Smooth muscle cell (in vitro differentiated cells): ENCODE data around the gene COPZ1. TPM values are rescaled to one million over a fixed set of nuclear protein-coding genes. Genes with fewer than 3 reads are reported as not detected.

ENCODE experiments used
- DNase-seq: peaks from one replicate; lab custom pipeline; 2025; ENCODE audit not compliant: unreplicated experiment; lab: John Stamatoyannopoulos, UW
- H2AFZ ChIP-seq: fragments of 200-600 bp; sonication (generic); 2 replicates; pipeline ENCODE4 v1.6.0; 2016; ENCODE audit warnings: antibody characterized with exemption, low read depth, mild to moderate bottlenecking
- H3F3A ChIP-seq: fragments of 200-600 bp; sonication (generic); 2 replicates; pipeline ENCODE4 v1.6.0; 2017; ENCODE audit warnings: antibody characterized with exemption, low read depth
- H3K27ac ChIP-seq: fragments of 200-600 bp; sonication (generic); 2 replicates; pipeline ENCODE4 v1.5.1; 2016; ENCODE audit warnings: low read depth, mild to moderate bottlenecking
- H3K27me3 ChIP-seq: fragments of 200-600 bp; sonication (generic); 2 replicates; pipeline ENCODE4 v1.6.1; 2016; ENCODE audit warnings: low read depth, mild to moderate bottlenecking
- H3K36me3 ChIP-seq: fragments of 200-600 bp; sonication (generic); 2 replicates; pipeline ENCODE4 v1.5.1; 2016; ENCODE audit warnings: low read depth
- H3K4me1 ChIP-seq: fragments of 200-600 bp; sonication (generic); 2 replicates; pipeline ENCODE4 v1.5.1; 2016; ENCODE audit warnings: low read depth
- H3K4me2 ChIP-seq: fragments of 200-600 bp; sonication (generic); 2 replicates; pipeline ENCODE4 v1.6.0; 2016; ENCODE audit warnings: mild to moderate bottlenecking
- H3K4me3 ChIP-seq: fragments of 200-600 bp; sonication (generic); 2 replicates; pipeline ENCODE4 v1.5.1; 2016; ENCODE audit warnings: mild to moderate bottlenecking
- H3K79me2 ChIP-seq: fragments of 200-600 bp; sonication (generic); 2 replicates; pipeline ENCODE4 v1.6.0; 2016; ENCODE audit warnings: low read depth, mild to moderate bottlenecking
- H3K9ac ChIP-seq: fragments of 200-600 bp; sonication (generic); 2 replicates; pipeline ENCODE4 v1.6.0; 2016; ENCODE audit warnings: low read depth
- H3K9me3 ChIP-seq: fragments of 200-600 bp; sonication (generic); replicated peaks from 2 replicates; pipeline ENCODE4 v1.5.1; 2016; ENCODE audit warnings: low read depth
- H4K20me1 ChIP-seq: fragments of 200-600 bp; sonication (generic); 2 replicates; pipeline ENCODE4 v1.6.0; 2016; ENCODE audit warnings: low read depth
- CTCF ChIP-seq: fragments of 200-600 bp; sonication (generic); IDR thresholded peaks from 2 replicates; pipeline ENCODE4 v1.5.1; 2017; ENCODE audit warnings: borderline replicate concordance, mild to moderate bottlenecking, antibody characterized with exemption; ENCODE audit not compliant: insufficient read depth, poor library complexity, severe bottlenecking
- WGBS: methylation state at CpG from one replicate; pipeline ENCODE4 v1.1.7; 2016; ENCODE audit warnings: low lambda C conversion rate; 5-methylcytosine and 5-hydroxymethylcytosine counted together
- polyA plus RNA-seq: library from polyadenylated mRNA; unstranded; fragments of >200 nt; fragmentation: Nextera tagmentation; extraction: Ambion mirVana; gene quantifications from 2 replicates; pipeline ENCODE4 v1.2.1, GENCODE V29; 2016
- total RNA-seq: library from RNA; depleted of rRNA; stranded (reverse); fragments of >200 nt; gene quantifications from 2 replicates; pipeline ENCODE4 v1.2.3, GENCODE V29; 2014

The COPZ1 gene
- total and polyA plus RNA-seq, 2 experiments from 2014 or later: 147 to 214 TPM

GRCh38 chr12:54371328-54372112 is 46.6 kb downstream of the COPZ1 start:
- Histone ChIP-seq H3K27ac (no peak overlapping the region), H4K20me1 (peaks cover 11% of the 10 kb centered on the region), H3K4me2 (no peak overlapping the region), H3K27me3 (no peaks in the 10 kb centered on the region), H3K79me2 (no peaks in the 10 kb centered on the region), H3K4me3 (no peak overlapping the region), H3K36me3 (no peaks in the 10 kb centered on the region), H3K9me3 (no peaks in the 10 kb centered on the region), H3K4me1 (peaks cover 8% of the 10 kb centered on the region), H2AFZ (no peak overlapping the region), H3F3A (peaks cover 12% of the 10 kb centered on the region), H3K9ac (no peak overlapping the region)
- WGBS: 83% methylated on average over 5 of the region's 5 CpGs
- TF ChIP-seq CTCF: no peak
- DNase-seq: no peak

GRCh38 chr12:54372113-54372806 is 47.3 kb downstream of the COPZ1 start:
- no peak for DNase-seq
- TF ChIP-seq CTCF: no peak
- no peak overlapping the region for H3K9ac ChIP-seq
- 85% methylated on average over 8 of the region's 8 CpGs for WGBS
- H3K4me3 ChIP-seq: no peak overlapping the region
- H3K9me3 ChIP-seq: no peaks in the 10 kb centered on the region
- H3K4me2 ChIP-seq: no peak overlapping the region
- H4K20me1 ChIP-seq: peaks cover 18% of the 10 kb centered on the region
- no peaks in the 10 kb centered on the region for H3K79me2 ChIP-seq
- no peak overlapping the region for H2AFZ ChIP-seq
- H3K27ac ChIP-seq: no peak overlapping the region
- H3K4me1 ChIP-seq: peaks cover 8% of the 10 kb centered on the region
- no peaks in the 10 kb centered on the region for H3K36me3 ChIP-seq
- no peaks in the 10 kb centered on the region for H3K27me3 ChIP-seq
- H3F3A ChIP-seq: peaks cover 12% of the 10 kb centered on the region

GRCh38 chr12:54373649-54374561 is 49.0 kb downstream of the COPZ1 start:
- no peak overlapping the region for H3K4me3 ChIP-seq
- no peaks in the 10 kb centered on the region for H3K36me3 ChIP-seq

More at GRCh38 chr12:54373649-54374561, 49.0 kb downstream of the COPZ1 start:
- Histone ChIP-seq H3K4me2 (no peak overlapping the region), H3K79me2 (no peaks in the 10 kb centered on the region), H3K27ac (no peak overlapping the region), H3F3A (peaks cover 11% of the 10 kb centered on the region), H2AFZ (no peak overlapping the region), H3K27me3 (no peaks in the 10 kb centered on the region), H4K20me1 (peaks cover 34% of the 10 kb centered on the region), H3K9me3 (no peaks in the 10 kb centered on the region), H3K4me1 (peaks cover 14% of the 10 kb centered on the region), H3K9ac (no peak overlapping the region)
- TF ChIP-seq CTCF: no peak
- 88% methylated on average over 10 of the region's 10 CpGs for WGBS
- no peak for DNase-seq
